ENCODE results near the gene ZBTB38.

GRCh38 chr3:141413391-141413790, 45.1 kb downstream of the ZBTB38 start:
- TF ChIP-seq POLR2AphosphoS5 (IDR thresholded peaks at IDR 0.05; ENCODE audit: low read depth, low read length) (no peak), CTCF (IDR thresholded peaks at IDR 0.05) (no peak), TCF7L2 (IDR thresholded peaks at IDR 0.05; ENCODE audit: low read depth, low read length) (no peak), REST (IDR thresholded peaks at IDR 0.05; ENCODE audit: insufficient read depth in 1 of 2, low read depth in 2 of 2, low read length in 1 of 2) (no peak)
